HG03175 (cell line): ENCODE measurements around the gene PRKCSH.
"Not testable (repeated sequence)": the region's sequence is repeated elsewhere in the genome, so short reads cannot be mapped to it uniquely, and the experiment has no call there.

Experiments
- ATAC-seq: cut with Tn5 transposase; IDR thresholded peaks from one replicate; pipeline ENCODE4 v1.9.1; 2021; ENCODE audit warnings: mild to moderate bottlenecking, moderate library complexity; ENCODE audit not compliant: unreplicated experiment

Gene PRKCSH

DNA sequence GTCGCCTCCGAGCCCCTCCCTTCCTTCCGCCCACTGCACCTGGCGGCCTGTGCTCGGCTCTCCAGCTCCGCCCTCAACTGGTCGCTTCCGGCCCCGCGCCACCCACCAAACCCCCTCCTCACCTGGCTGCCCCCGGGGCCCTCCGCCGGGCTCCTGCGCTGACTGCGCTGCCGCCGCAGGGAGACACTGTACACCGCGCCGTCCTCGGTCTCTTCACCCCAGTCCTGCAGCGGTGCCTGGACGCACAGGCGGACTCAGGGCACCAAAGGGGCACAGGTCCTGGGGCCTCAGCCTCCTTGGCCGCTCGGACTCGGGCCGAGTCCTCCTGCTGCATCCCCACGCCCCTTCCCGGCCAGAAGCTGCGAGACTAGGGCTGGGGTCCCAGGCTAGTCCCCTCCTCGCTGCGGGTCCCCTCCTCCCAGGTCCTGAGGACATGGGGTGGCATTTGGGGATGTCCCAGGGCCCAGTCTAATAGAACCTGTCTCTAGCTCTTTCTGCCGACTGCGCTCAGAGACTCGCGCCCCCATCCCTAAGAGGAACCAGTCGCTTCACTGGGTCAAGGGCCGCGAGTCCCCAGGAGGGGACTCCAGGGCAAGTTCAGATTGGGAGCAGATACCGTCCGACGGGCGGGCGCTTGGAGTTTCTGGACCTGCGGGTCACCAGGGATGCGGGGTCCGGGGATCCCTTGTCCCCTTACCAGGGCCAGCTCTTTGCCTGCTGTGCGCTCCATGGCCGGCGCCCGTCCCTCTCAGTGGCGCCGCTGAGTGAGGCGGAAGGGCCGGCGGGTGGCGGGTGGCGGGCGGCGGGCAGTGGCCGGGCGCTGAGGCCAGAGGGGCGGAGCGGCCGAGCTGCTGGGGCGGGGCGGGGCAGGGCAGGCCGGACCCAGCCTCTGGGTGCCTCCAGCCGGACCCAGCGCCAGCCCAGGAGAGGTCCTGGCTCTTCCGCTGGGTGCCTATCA lies 16.6 kb upstream of the PRKCSH start, which contains the start of gene RGL3:
Gene RGL3, minus strand, starts transcription at position 766 of the 958 bp plus-strand sequence. Its CDS starts 36 bp downstream, at position 730.
- ATAC-seq = no peak

GRCh38 chr19:11420429-11421370 lies 14.7 kb upstream of the PRKCSH start:
- ATAC-seq = no peak

DNA sequence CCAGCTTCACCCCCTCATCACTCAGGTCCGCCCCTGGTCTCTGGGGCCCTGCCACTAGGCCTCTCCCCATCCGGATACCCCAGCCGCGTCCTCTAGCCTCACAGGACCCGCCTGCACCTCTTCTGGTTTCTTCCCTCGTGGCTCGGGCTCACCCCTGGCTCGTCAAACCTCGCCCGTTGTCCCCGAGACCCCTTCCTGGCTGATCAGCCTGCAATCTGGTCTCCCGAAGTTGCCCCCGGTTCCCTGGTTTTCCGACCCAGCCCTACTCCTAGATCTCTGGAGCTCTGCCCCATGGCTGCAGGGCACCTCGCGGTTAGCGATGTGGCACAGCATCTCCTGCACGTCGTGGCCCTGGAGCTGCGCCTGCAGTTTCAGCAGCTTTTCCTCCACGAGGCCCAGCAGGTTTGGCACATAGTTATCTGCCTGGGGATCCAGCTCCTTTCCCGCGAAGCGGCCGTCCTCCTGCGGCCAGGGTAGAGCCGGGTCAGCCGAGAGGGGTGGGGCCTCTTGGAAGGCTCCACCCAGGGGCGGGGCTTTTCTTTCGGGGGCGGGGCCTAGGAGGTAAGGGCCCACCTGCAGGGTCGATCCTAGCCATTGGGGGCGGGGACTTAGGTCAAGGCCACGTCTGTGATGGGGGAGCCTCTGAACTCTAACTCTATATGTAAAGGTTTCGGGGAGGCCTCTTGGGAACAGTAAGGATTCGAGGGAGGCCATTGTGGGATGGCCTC lies 13.9 kb upstream of the PRKCSH start:
- ATAC-seq = peak; percentile 43

- ATAC-seq = peak; percentile 54
Measured at GRCh38 chr19:11422163-11423065, 13.0 kb upstream of the PRKCSH start.

DNA sequence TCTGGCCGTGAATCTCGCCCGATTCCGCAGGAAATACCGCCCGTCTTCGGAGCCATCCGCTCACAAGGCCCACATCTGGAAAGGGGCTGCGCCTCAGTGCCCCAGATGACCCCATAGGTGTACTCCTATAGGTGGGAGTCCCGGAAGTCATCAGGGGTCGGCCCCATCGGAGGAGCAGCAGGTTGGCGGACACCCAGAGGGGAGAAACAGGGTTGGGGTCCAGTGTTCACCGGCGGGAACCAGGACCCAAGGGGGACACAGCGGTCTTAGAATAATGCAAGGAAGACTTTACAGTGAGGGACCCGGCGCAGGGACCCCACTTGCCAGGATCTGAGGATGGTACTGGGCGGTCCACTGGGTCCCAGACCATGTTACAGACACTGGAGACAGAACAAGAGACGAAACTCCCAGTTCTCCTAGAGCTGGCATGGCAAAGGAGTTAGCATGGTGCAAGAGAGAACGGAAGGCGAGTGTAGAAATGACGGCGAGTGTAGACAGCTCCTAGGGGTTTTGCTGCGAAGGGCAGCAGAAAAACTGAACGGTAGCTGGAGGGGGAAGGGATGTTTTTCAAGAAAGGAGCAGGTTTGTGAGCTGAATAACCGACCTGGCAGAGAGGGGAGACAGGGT lies 12.2 kb upstream of the PRKCSH start:
- no peak for ATAC-seq

DNA sequence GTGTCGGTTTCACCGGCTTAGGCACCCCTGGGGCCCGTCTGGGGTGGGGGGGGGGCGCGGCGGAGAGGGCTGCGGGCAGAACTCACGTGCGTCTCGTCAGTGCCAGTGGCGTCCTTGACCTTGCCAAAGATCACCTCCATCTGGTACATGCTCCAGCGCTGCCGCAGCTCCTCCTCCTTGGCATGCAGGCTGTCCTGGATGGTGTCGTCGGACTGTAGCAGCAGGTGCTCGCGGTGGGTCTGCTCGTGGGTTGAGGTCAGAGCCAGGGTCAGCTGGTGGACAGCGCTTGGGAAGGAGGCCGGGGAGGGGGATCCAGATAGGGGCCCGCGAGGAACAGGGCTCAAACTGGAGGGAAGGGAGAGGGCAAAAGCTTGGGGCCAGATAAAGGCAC lies 11.6 kb upstream of the PRKCSH start:
- no peak for ATAC-seq

DNA sequence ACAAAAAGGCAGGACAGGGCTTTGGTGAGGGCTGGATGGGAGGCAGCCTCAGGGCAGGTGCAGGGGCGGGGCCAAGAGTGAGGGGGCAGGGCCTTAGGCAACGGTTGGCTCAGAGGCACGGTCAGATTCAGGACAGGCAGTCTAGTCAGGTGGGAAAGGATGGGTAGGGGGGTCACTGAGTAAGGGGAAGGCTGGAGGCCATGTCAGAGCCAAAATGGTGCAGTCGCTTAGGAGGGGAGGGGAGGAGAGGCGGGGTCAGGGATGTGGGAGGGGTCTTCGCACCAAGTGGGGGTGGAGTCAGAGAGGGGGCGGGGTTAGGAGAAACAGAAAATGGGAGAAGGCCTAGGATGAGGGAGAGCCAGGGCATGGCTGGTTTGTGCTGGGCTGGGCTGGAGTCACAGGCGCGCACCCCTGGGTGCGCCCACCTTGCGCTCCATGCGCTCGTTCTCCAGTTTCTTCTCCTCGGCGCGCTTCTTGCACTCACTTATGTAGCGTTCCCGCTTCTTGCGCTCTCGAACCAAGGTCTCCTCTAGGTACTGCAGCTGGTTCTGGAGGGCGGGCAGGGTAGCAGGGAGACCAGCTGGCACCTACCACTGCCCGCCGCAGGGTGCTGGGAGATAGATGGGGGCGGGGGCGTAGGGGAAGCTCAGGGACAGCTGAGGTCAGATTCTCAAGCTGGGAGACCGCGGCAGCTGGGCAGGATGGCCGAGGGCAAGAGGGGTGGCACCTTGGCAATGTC lies 9.5 kb upstream of the PRKCSH start:
- no peak for ATAC-seq

GRCh38 chr19:11426656-11427055 lies 8.8 kb upstream of the PRKCSH start:
- ATAC-seq = no peak

- not testable (repeated sequence) for ATAC-seq
Measured at GRCh38 chr19:11433526-11433925, 1.9 kb upstream of the PRKCSH start.

DNA sequence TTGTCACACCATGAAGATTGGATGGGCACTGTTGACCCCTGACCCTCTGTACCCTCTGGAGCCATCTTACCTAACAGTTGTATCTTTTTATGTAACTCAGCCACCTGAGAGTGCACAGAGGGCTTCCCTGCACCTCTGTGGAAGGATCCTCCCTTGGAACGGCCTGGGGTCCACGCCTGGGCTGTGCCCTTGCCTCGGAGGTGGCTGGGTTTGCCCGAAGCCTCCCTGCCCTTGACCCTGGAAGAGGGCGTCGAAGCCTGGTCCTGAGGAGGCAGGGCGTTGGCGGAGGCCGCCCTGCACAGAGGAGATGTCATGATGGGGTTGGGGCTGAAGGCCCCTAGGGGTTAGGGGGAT lies 755 bp upstream of the PRKCSH start:
- ATAC-seq = peak; percentile 14

DNA sequence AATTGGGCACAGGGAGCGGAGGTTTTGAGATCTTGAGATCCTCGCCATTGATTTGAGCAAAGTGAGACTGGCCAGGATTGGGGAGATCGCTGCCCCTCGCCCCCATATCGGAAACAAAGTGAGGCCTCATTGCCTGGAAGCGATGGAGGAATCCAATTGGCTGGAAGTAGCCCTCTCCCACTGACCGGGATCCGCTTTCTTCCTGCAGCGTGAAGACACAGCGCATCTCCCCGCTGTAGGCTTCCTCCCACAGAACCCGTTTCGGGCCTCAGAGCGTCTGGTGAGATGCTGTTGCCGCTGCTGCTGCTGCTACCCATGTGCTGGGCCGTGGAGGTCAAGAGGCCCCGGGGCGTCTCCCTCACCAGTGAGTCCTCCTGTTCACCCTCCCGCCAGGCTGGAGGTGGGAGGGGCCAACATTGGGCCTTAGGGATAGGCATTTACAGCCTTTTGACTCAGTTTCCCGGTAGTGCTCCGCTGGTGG lies 438 bp downstream of the PRKCSH start:
- no peak for ATAC-seq

DNA sequence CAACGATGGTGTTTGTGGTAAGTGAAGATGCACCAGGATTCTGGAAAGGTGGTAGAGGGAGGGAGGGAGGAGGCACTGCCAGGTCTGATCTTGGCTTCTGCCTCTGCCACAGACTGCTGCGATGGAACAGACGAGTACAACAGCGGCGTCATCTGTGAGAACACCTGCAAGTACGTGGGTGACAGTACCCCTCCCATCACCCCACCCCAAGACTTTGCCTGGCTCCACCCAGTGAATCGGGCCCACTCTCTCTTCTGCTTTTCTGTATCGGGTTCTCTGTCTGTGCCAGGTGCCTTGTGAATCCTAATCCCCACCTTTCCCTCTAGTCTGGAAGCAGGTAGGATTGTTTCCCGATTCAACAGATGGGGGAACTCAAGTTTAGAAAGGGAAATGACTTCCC lies 2.5 kb downstream of the PRKCSH start:
- ATAC-seq = no peak

GRCh38 chr19:11444059-11444458 lies 8.6 kb downstream of the PRKCSH start:
- no peak for ATAC-seq

GRCh38 chr19:11445141-11445540 lies 9.7 kb downstream of the PRKCSH start:
- no peak for ATAC-seq

- ATAC-seq = no peak
Measured at GRCh38 chr19:11446271-11446651, 10.8 kb downstream of the PRKCSH start.

- no peak for ATAC-seq
Measured at GRCh38 chr19:11446652-11447301, 11.3 kb downstream of the PRKCSH start.

DNA sequence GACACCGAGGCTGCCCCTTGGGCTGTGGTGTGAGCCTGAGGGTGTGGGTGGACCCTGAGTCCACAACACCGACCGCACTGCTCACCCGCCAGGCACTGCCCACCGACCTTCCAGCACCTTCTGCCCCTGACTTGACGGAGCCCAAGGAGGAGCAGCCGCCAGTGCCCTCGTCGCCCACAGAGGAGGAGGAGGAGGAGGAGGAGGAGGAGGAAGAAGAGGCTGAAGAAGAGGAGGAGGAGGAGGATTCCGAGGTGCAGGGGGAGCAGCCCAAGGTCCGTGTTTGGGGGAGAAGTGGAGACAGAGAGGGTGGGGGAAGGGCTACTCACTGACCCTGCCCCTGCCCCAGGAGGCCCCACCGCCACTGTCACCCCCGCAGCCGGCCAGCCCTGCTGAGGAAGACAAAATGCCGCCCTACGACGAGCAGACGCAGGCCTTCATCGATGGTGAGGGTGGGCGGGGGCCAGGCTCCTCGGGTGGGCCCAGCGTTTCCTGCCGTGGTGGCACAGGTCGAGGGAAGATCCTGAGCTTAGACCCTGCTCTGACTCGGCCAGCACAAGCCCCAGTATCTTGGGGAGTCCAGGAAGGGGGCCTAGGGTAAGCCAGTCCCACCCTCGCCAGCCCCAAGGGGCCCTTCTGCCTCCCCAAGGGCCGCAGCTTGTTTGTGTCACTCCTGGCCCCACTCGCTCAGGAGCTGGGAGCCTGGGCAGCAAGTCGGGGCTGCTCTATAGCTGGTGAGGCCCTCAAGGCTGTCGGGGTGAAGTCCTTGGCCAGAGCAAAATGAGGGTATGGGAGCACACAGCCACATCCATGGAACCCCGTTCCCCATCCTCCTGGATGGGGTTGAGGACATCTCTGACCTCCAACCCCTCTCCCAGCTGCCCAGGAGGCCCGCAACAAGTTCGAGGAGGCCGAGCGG lies 12.2 kb downstream of the PRKCSH start:
- ATAC-seq = no peak
